AG10803 (cell line): Measurements from ENCODE around the gene VILL.
"Not testable (repeated sequence)": the region's sequence is repeated elsewhere in the genome, so short reads cannot be mapped to it uniquely, and the experiment has no call there.

ENCODE experiments used
- DNase-seq: peaks from one replicate; pipeline ENCODE4 v3.0.0; 2010; ENCODE audit warnings: low read depth
- H3K4me3 ChIP-seq: 2 replicates; pipeline ENCODE4 v1.5.1; 2011; ENCODE audit warnings: mild to moderate bottlenecking, low read length, control low read depth
- TF ChIP-seq, protein P1 (sequence below): conservative IDR thresholded peaks from 2 replicates; pipeline ENCODE4 v1.5.1; 2011; ENCODE audit warnings: mild to moderate bottlenecking, low read length, control low read depth, inconsistent platforms

The VILL gene

DNA sequence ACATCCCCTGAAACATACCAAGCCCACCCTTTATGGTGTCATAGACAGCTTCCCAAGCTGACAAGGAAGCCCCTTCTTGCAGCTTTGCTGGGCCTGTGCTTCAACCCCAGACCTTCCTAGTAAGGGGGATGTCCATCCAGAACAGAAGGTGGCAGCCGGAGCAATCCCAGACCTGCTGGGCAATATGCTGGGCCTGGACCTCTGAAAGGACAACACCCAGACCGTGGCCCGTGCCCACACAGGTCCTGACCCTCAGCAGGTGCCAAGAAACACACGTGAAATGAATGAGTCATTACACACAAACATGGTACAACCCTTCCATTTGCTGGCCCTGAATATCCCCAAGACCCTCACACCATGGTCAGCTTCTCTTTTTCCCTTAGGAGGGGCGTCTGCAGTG, 19.8 kb upstream of the VILL start:
- TF ChIP-seq, protein P1, sequence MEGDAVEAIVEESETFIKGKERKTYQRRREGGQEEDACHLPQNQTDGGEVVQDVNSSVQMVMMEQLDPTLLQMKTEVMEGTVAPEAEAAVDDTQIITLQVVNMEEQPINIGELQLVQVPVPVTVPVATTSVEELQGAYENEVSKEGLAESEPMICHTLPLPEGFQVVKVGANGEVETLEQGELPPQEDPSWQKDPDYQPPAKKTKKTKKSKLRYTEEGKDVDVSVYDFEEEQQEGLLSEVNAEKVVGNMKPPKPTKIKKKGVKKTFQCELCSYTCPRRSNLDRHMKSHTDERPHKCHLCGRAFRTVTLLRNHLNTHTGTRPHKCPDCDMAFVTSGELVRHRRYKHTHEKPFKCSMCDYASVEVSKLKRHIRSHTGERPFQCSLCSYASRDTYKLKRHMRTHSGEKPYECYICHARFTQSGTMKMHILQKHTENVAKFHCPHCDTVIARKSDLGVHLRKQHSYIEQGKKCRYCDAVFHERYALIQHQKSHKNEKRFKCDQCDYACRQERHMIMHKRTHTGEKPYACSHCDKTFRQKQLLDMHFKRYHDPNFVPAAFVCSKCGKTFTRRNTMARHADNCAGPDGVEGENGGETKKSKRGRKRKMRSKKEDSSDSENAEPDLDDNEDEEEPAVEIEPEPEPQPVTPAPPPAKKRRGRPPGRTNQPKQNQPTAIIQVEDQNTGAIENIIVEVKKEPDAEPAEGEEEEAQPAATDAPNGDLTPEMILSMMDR, result no peak
- DNase-seq, result no peak
- H3K4me3 ChIP-seq, result no peak overlapping the region

DNA sequence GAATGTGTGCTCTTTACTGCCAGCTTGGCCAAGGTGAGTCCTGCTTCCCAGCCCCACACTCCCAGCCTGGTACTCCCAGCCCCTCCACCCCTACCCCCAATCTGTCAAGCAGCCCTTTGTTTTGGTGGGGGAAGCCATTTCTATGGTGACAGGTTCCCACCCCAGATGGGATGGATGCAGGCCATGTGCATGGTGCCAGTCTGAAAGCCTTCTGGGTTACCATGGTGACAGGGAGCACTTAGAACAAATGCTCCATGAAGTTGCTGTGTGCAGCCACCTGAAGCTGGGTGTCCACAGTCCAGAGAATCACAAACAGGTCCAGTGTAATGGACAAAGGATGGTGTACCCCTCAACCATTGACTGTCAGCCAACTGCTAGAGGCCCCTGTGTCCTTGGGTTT, 19.1 kb upstream of the VILL start:
- H3K4me3 ChIP-seq, result no peak overlapping the region
- no peak for DNase-seq
- TF ChIP-seq, protein P1, result no peak

- DNase-seq, result not testable (repeated sequence)
These were observed 18.5 kb upstream of the VILL start for GRCh38 chr3:37972056-37972455.

GRCh38 chr3:37973246-37974054, 17.1 kb upstream of the VILL start:
- TF ChIP-seq, protein P1, result no peak
- no peak overlapping the region for H3K4me3 ChIP-seq
- peak; percentile 29 for DNase-seq

More at GRCh38 chr3:37972056-37972455, 18.5 kb upstream of the VILL start:
- not testable (repeated sequence) for H3K4me3 ChIP-seq

- TF ChIP-seq, protein P1, result peak; percentile 73
- no peak overlapping the region for H3K4me3 ChIP-seq
- DNase-seq, result peak; percentile 56
These were observed 16.2 kb upstream of the VILL start for GRCh38 chr3:37974121-37975083.

DNA sequence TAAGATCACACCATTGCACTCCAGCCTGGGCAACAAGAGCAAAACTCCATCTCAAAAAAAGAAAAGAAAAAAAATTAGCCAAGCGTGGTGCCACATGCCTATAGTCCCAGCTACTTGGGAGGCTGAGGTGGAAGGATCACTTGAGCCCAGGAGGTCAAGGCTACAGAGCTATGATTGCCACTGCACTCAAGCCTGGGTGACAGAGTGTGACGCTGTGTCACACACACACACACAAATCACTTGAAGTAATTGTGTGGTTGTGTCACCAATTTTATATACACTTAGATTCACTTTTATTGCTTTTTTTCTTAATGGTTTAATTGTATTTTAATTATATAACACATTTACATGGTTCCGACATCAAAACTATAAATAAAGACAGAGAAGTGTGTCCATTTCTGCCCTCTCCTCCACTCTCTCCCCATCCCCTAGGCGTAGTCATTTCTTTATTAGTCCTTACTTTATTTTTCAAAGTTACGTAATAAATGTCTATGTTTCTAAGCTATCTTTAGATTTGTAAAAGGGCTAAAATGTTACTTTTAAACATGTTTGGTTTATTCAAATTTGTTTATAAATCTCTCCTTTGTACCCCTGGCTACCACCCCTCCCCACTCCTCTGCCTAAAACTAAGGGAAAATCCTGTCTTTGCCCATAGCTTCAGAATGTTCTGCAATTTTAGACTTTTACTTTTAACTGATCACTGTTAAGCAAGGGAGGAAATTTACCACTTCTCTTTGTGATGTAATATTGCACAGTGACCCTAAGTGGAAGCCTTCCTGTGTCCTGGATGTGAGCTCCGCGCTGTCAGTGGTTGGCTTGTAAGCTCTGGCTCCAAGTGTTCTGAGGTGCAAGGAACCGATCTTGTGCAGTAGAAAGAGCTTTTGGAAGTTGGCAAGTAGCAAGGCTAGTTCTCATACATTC, 10.8 kb upstream of the VILL start:
- H3K4me3 ChIP-seq, result no peak overlapping the region
- no peak for DNase-seq
- TF ChIP-seq, protein P1, result no peak
